Nephron (organoid): Measurements from ENCODE around the gene RNF220.

Experiments
- H3K27ac Mint-ChIP-seq, 3 experiments: 2 replicates each; pipeline ENCODE4 v1.8.0; 2020; ENCODE audit warnings: mixed read lengths in 3 of 3, mild to moderate bottlenecking in 2 of 3, moderate library complexity in 1 of 3
- H3K27me3 Mint-ChIP-seq: 2 replicates; pipeline ENCODE4 v1.8.0; 2021; ENCODE audit warnings: low read depth, mild to moderate bottlenecking, moderate library complexity, mixed read lengths
- H3K36me3 Mint-ChIP-seq: 2 replicates; pipeline ENCODE4 v1.8.0; 2020; ENCODE audit warnings: low read depth, mixed read lengths
- H3K4me1 Mint-ChIP-seq: 2 replicates; pipeline ENCODE4 v1.8.0; 2020; ENCODE audit warnings: mixed read lengths
- H3K4me3 Mint-ChIP-seq, 3 experiments: 2 replicates each; pipeline ENCODE4 v1.8.0; 2020; ENCODE audit warnings: mild to moderate bottlenecking in 3 of 3, mixed read lengths in 3 of 3, moderate library complexity in 2 of 3
- H3K9me3 Mint-ChIP-seq: 2 replicates; pipeline ENCODE4 v1.8.0; 2020; ENCODE audit warnings: mixed read lengths
- TF ChIP-seq, protein P1 (sequence below), 3 experiments: fragments of 200-600 bp; sonication (generic); IDR thresholded peaks; one replicate each; pipeline ENCODE4 v1.5.0; 2021; ENCODE audit warnings: antibody characterized with exemption in 3 of 3; ENCODE audit not compliant: unreplicated experiment in 3 of 3

The RNF220 gene

DNA sequence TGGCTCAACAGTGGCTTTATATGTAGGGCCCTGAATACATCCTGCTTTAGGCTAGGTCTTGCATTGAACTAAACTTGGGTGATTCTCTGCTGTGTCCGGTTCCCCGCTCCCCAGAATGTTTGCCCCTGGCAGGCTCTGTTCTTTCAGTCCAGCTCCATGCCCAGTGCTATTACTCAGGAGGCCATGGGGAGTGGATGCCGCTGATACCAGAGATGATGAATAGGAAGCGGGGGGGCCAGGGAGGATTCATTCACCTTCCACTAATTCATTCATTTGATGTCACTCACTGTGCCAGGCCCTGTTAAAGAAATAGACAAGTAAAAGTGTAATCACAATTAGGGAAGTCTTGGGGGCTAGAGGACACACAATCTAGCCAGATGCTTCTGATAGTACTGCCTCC is 185.4 kb downstream of the RNF220 start:
- TF ChIP-seq, protein P1, sequence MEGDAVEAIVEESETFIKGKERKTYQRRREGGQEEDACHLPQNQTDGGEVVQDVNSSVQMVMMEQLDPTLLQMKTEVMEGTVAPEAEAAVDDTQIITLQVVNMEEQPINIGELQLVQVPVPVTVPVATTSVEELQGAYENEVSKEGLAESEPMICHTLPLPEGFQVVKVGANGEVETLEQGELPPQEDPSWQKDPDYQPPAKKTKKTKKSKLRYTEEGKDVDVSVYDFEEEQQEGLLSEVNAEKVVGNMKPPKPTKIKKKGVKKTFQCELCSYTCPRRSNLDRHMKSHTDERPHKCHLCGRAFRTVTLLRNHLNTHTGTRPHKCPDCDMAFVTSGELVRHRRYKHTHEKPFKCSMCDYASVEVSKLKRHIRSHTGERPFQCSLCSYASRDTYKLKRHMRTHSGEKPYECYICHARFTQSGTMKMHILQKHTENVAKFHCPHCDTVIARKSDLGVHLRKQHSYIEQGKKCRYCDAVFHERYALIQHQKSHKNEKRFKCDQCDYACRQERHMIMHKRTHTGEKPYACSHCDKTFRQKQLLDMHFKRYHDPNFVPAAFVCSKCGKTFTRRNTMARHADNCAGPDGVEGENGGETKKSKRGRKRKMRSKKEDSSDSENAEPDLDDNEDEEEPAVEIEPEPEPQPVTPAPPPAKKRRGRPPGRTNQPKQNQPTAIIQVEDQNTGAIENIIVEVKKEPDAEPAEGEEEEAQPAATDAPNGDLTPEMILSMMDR (IDR thresholded peaks at IDR 0.05; ENCODE audit: unreplicated experiment in 3 of 3) = no peak
- H3K36me3 Mint-ChIP-seq = no peaks in the 10 kb centered on the region
- no peak overlapping the region for H3K4me3 Mint-ChIP-seq
- H3K27me3 Mint-ChIP-seq = peaks cover 58% of the 10 kb centered on the region
- no peaks in the 10 kb centered on the region for H3K4me1 Mint-ChIP-seq
- no peaks in the 10 kb centered on the region for H3K9me3 Mint-ChIP-seq
- H3K27ac Mint-ChIP-seq = no peak overlapping the region

DNA sequence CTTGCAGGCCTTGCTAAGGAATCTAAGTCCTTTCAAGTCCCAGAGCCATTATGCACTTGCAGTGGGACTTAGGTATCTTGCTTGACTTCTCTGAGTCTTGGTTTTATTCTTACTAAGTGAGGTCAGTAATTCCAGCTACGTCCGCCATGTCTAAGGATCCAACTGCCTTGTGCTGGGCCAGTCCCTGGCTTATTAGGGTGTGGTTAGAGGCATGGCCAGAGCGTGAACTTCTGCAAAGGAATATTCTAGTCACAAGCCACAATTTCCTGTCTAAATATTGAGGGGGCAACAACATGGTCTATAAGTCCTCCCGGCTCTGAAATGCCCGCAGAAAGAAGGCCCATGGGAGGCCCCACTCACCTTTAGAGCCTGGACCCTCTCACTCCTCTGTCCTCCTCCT is 186.3 kb downstream of the RNF220 start:
- Mint-ChIP-seq H3K27ac (no peak overlapping the region), H3K9me3 (no peaks in the 10 kb centered on the region), H3K27me3 (peaks cover 62% of the 10 kb centered on the region), H3K4me3 (no peak overlapping the region), H3K36me3 (no peaks in the 10 kb centered on the region), H3K4me1 (no peaks in the 10 kb centered on the region)
- TF ChIP-seq, protein P1 (IDR thresholded peaks at IDR 0.05; ENCODE audit: unreplicated experiment in 3 of 3) = no peak

DNA sequence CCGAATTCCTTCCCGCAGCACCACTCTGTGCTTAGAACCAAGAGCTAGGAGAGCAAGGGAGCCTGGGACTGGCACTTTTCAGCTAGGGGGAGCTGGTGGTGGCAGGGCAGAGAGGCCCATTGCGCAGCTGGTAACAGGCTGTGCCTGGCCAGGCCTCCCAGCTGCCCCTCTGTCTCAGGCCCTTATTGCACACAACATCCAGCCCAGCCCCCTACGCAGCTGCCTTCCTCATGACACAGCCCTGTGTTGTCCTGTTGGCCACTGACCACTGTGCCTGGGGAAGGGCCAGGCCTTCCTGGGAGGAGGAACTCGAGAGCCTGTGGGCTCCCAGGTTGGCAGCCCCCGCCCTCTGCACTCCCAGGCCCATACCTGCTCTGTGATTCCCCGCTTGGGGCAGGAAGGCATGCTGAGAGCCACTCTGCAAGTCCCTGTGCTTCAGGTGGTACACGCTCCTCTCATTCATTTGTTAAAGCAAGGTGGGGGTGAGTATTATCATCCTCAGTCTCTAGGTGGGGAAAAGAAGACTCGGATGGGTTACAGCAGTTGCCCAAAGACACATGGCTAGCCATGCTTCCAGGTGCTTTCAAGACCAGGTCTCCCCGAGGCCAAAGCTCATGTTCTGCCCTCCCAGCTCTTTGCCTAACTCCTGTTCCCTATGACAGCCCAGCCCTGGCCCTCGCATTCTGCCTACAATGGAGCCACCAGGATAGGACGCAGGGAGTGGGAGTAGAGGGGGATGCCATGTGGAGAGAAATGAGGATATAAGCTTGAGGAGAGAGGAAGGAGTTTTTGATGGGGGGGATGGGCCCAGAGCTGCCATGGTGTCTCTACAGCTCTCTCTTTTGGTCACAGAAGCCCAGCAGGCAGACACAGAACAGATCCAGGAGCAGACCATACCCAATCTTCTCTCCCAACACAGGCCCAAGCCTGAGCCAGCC is 187.4 kb downstream of the RNF220 start:
- H3K9me3 Mint-ChIP-seq = no peaks in the 10 kb centered on the region

DNA sequence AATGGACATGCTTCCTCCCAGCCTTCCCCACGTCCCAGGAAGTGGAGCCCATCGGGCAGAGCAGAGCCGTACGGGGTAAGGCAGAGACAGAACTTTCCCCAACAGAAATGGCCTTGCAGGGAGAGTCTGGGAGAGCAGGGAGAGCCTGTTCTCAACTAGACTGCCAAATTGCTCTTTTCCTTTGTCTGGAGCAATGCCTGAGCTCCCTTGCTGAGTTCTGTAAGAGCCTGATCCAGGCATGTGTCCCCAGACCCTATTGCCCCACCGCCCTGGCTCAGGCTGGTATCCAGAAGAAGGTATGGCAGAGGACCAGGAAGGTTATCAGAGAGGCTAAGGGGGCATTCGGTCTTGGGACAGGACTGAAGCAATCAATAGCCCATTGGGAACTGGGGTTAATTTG is 189.3 kb downstream of the RNF220 start:
- Mint-ChIP-seq H3K36me3 (no peaks in the 10 kb centered on the region), H3K4me1 (no peaks in the 10 kb centered on the region), H3K4me3 (no peak overlapping the region), H3K27me3 (peaks cover 45% of the 10 kb centered on the region), H3K9me3 (no peaks in the 10 kb centered on the region), H3K27ac (no peak overlapping the region)
- TF ChIP-seq, protein P1 (IDR thresholded peaks at IDR 0.05; ENCODE audit: unreplicated experiment in 3 of 3) = no peak

More for the DNA sequence above, 187.4 kb downstream of the RNF220 start:
- Mint-ChIP-seq H3K4me1 (no peaks in the 10 kb centered on the region), H3K27ac (no peak overlapping the region), H3K27me3 (peaks cover 60% of the 10 kb centered on the region), H3K36me3 (no peaks in the 10 kb centered on the region), H3K4me3 (no peak overlapping the region)
- TF ChIP-seq, protein P1 (IDR thresholded peaks at IDR 0.05; ENCODE audit: unreplicated experiment in 3 of 3) = no peak

DNA sequence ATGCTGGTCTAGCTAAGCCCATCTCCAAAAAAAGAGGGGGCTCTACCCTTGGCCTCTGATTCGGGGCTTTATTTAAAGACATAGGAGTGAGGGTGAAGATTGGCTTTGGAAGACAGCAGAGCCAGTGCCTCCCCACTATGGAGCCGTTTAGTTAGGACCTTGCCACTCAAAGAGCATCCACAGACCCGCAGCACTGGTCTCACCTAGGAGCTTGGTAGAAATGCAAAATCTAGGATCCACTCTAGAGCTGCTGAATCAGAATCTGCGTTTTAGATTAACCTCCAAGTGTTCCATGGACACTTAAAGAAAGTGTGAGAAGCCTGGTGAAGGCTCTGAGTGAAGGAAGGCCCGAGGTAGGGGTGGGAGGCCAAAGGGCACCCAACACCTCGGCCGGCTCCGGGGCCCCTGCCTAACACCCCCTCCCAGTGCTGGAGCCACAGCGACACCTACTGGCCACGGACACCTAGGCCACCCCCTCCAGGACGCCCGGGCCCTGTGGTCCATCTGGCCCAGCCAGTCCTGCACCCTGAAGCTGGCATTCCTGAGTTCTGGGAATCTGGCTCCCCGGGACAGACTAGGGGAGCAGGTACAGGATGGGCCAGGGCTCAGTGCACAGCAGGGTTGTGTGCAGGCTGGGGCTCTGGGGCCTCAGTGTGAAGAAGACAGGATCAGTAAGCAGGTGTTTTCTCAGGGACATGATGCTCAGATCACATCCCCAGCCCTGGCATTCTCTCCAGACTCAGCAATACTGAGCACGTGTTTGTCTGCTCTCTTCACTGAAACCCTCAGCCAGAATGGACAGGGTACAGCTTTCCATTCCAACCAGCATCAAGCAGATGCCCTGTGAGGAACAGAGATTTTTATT is 190.0 kb downstream of the RNF220 start:
- Mint-ChIP-seq H3K4me3 (no peak overlapping the region), H3K27ac (no peak overlapping the region), H3K27me3 (peaks cover 39% of the 10 kb centered on the region), H3K9me3 (no peaks in the 10 kb centered on the region), H3K36me3 (no peaks in the 10 kb centered on the region), H3K4me1 (no peaks in the 10 kb centered on the region)
- TF ChIP-seq, protein P1 (IDR thresholded peaks at IDR 0.05; ENCODE audit: unreplicated experiment in 3 of 3) = peak; percentile 96 to 98 (median 97)
